Sciatic nerve (tissue), 2 donors: Measurements from ENCODE around the gene CRYBA2. TPM values are rescaled to one million over a fixed set of nuclear protein-coding genes. Genes with fewer than 3 reads are reported as not detected.

Experiments
- ATAC-seq: fragments of 200-7000 bp; cut with Tn5 transposase; one replicate; pipeline ENCODE4 v1.9.1; 2020; ENCODE audit warnings: mild to moderate bottlenecking, moderate library complexity
- DNase-seq: peaks from one replicate; pipeline ENCODE4 v3.0.0-alpha.2; 2020; ENCODE audit warnings: low spot score
- intact Hi-C: fragments of 100-400 bp; cut with DNase I; formaldehyde crosslinking; loops from one replicate; pipeline ENCODE4 v1.14.2; 2022
- total RNA-seq: library from RNA; stranded (reverse); fragmentation: NEBNext Ultra II Directional; extraction: Animal tissue kit (Norgen Biotek cat#: 25700); gene quantifications from one replicate; pipeline ENCODE4 v1.2.1, GENCODE V29; 2021
- donor health status: DM: no; HTN: no; CAD: no.
- donor health status: DM: no; HTN: no; CAD: no.

Gene CRYBA2
- total RNA-seq, 1 donor from 2014 or later = not detected

GRCh38 chr2:218962859-218963492 lies 30.2 kb downstream of the CRYBA2 start:
- DNase-seq (peak; percentile 84), ATAC-seq (peak; percentile 54)
- intact Hi-C loops = no loop called here

GRCh38 chr2:218961651-218962570 lies 31.3 kb downstream of the CRYBA2 start:
- ATAC-seq = no peak
- no peak for DNase-seq
- intact Hi-C loops = no loop called here

- ATAC-seq = no peak
- intact Hi-C loops = no loop called here
- no peak for DNase-seq
Measured at GRCh38 chr2:218961229-218961628, 32.0 kb downstream of the CRYBA2 start.

- no peak for ATAC-seq
- DNase-seq = no peak
Measured at GRCh38 chr2:218960309-218961165, 32.7 kb downstream of the CRYBA2 start.

GRCh38 chr2:218959761-218960308 lies 33.4 kb downstream of the CRYBA2 start:
- intact Hi-C loops = no loop called here
- DNase-seq (no peak), ATAC-seq (no peak)

More at GRCh38 chr2:218960309-218961165, 32.7 kb downstream of the CRYBA2 start:
- intact Hi-C loops = no loop called here

- intact Hi-C loops = no loop called here
- ATAC-seq = peak; percentile 74
- peak; percentile 75 for DNase-seq
Measured at GRCh38 chr2:218959141-218959731, 34.0 kb downstream of the CRYBA2 start, which contains the start of gene CDK5R2. CDK5R2 (plus strand) TSS chr2:218959666; CDS start chr2:218959821, 155 bp downstream.

GRCh38 chr2:218958276-218958675 lies 34.9 kb downstream of the CRYBA2 start:
- no peak for DNase-seq
- intact Hi-C loops = no loop called here
- ATAC-seq = no peak

GRCh38 chr2:218957671-218958070 lies 35.6 kb downstream of the CRYBA2 start:
- DNase-seq (no peak), ATAC-seq (no peak)
- intact Hi-C loops = no loop called here

GRCh38 chr2:218956039-218956438 lies 37.2 kb downstream of the CRYBA2 start:
- intact Hi-C loops = no loop called here
- DNase-seq (no peak), ATAC-seq (no peak)

GRCh38 chr2:218954541-218955300 lies 38.5 kb downstream of the CRYBA2 start:
- intact Hi-C loops = no loop called here
- no peak for ATAC-seq
- DNase-seq = no peak

- DNase-seq (no peak), ATAC-seq (no peak)
- intact Hi-C loops = no loop called here
Measured at GRCh38 chr2:218953366-218953954, 39.8 kb downstream of the CRYBA2 start.

GRCh38 chr2:218952160-218952559 lies 41.1 kb downstream of the CRYBA2 start:
- intact Hi-C loops = no loop called here
- no peak for DNase-seq
- no peak for ATAC-seq

- ATAC-seq (no peak), DNase-seq (no peak)
- intact Hi-C loops = no loop called here
Measured at GRCh38 chr2:218946621-218947020, 46.6 kb downstream of the CRYBA2 start.

GRCh38 chr2:218944759-218945404 lies 48.3 kb downstream of the CRYBA2 start:
- intact Hi-C loops = no loop called here

More at GRCh38 chr2:218944759-218945404, 48.3 kb downstream of the CRYBA2 start:
- DNase-seq (no peak), ATAC-seq (no peak)
